IMR-90 (cell line): ENCODE measurements around the gene SOX8. TPM values are rescaled to one million over a fixed set of nuclear protein-coding genes. Genes with fewer than 3 reads are reported as not detected.

ENCODE experiments used
- ATAC-seq: fragments of 200-7000 bp; cut with Tn5 transposase; 2 replicates; pipeline ENCODE4 v1.9.1; 2020; ENCODE audit warnings: low read depth, mild to moderate bottlenecking, moderate library complexity
- BruUV-seq: library from RNA; stranded (reverse); fragments of 400-500 nt; replicated peaks from 2 replicates; lab custom pipeline; 2021; lab: Mats Ljungman, UMichigan
- CTCF ChIA-PET: fragments of 300-600 bp; formaldehyde crosslinking; extraction: SDS; loops from one replicate; lab custom pipeline; 2021; ENCODE audit warnings: antibody characterized with exemption; lab: Yijun Ruan, JAX
- POLR2A ChIA-PET: fragments of 300-600 bp; sonication (Branson Sonifier 250); formaldehyde crosslinking; loops from one replicate; lab custom pipeline; 2022; ENCODE audit warnings: antibody characterized with exemption; ENCODE audit not compliant: unreplicated experiment; lab: Charles Lee
- DNase-seq: peaks from one replicate; pipeline ENCODE4 v3.0.0; 2013
- H2AFZ ChIP-seq: replicated peaks from 2 replicates; pipeline ENCODE3; 2013; ENCODE audit warnings: low read length, mild to moderate bottlenecking; ENCODE audit not compliant: poor library complexity
- H2AK5ac ChIP-seq: 2 replicates; pipeline ENCODE4 v1.6.1; 2013; ENCODE audit warnings: low read depth, low read length, inconsistent platforms
- H2AK9ac ChIP-seq: replicated peaks from 2 replicates; pipeline ENCODE3; 2013; ENCODE audit warnings: mild to moderate bottlenecking, low read depth, low read length, moderate library complexity; ENCODE audit not compliant: poor library complexity
- H2BK120ac ChIP-seq: 2 replicates; pipeline ENCODE4 v1.6.1; 2013; ENCODE audit warnings: low read depth, low read length, inconsistent platforms
- H2BK15ac ChIP-seq: 3 replicates; pipeline ENCODE4 v1.6.1; 2013; ENCODE audit warnings: low read depth, low read length, inconsistent platforms
- H2BK20ac ChIP-seq: 2 replicates; pipeline ENCODE4 v1.6.1; 2013; ENCODE audit warnings: low read depth, mild to moderate bottlenecking, inconsistent platforms, low read length, moderate library complexity
- H2BK5ac ChIP-seq: 2 replicates; pipeline ENCODE4 v1.6.1; 2013; ENCODE audit warnings: mild to moderate bottlenecking, low read depth, low read length, inconsistent platforms; ENCODE audit not compliant: poor library complexity, severe bottlenecking
- H3K14ac ChIP-seq: replicated peaks from 2 replicates; pipeline ENCODE4 v1.6.1; 2013; ENCODE audit warnings: low read depth, low read length, inconsistent platforms
- H3K18ac ChIP-seq: 2 replicates; pipeline ENCODE4 v1.6.1; 2013; ENCODE audit warnings: low read depth, low read length, control low read depth
- H3K23ac ChIP-seq: 2 replicates; pipeline ENCODE4 v1.6.1; 2013; ENCODE audit warnings: low read depth, low read length, inconsistent platforms
- H3K27ac ChIP-seq: 2 replicates; pipeline ENCODE4 v1.5.1; 2013; ENCODE audit warnings: mild to moderate bottlenecking, control low read depth, low read length; ENCODE audit not compliant: insufficient read depth
- H3K27me3 ChIP-seq: 2 replicates; pipeline ENCODE4 v1.6.1; 2013; ENCODE audit warnings: low read length; ENCODE audit not compliant: control insufficient read depth, insufficient read depth
- H3K36me3 ChIP-seq: 2 replicates; pipeline ENCODE4 v1.6.1; 2013; ENCODE audit warnings: low read length, mixed read lengths; ENCODE audit not compliant: control insufficient read depth, insufficient read depth
- H3K4ac ChIP-seq: 2 replicates; pipeline ENCODE4 v1.6.1; 2013; ENCODE audit warnings: low read depth, low read length, inconsistent platforms
- H3K4me1 ChIP-seq: 2 replicates; pipeline ENCODE4 v1.6.1; 2013; ENCODE audit warnings: low read length, mixed read lengths; ENCODE audit not compliant: control insufficient read depth, insufficient read depth
- H3K4me2 ChIP-seq: 2 replicates; pipeline ENCODE4 v1.6.1; 2013; ENCODE audit warnings: low read depth, mild to moderate bottlenecking, control low read depth, low read length, moderate library complexity
- H3K4me3 ChIP-seq: 2 replicates; pipeline ENCODE4 v1.5.1; 2013; ENCODE audit warnings: low read depth, mild to moderate bottlenecking, control low read depth, low read length, moderate library complexity; ENCODE audit not compliant: insufficient read depth
- H3K56ac ChIP-seq: 2 replicates; pipeline ENCODE4 v1.6.1; 2013; ENCODE audit warnings: low read length, inconsistent platforms; ENCODE audit not compliant: insufficient read depth; ENCODE audit errors: extremely low read depth
- H3K79me1 ChIP-seq, 2 experiments: 2 replicates each; pipeline ENCODE4 v1.6.1; 2013; ENCODE audit warnings: low read length in 2 of 2, inconsistent platforms in 1 of 2, low read depth in 1 of 2
- H3K9ac ChIP-seq: 2 replicates; pipeline ENCODE4 v1.6.1; 2013; ENCODE audit warnings: low read depth, low read length, control low read depth
- H3K9me1 ChIP-seq: 2 replicates; pipeline ENCODE4 v1.6.1; 2013; ENCODE audit warnings: low read length, inconsistent platforms; ENCODE audit not compliant: insufficient read depth
- H3K9me3 ChIP-seq: 2 replicates; pipeline ENCODE4 v1.6.1; 2013; ENCODE audit warnings: low read length; ENCODE audit not compliant: control insufficient read depth, insufficient read depth
- H4K20me1 ChIP-seq: 2 replicates; pipeline ENCODE4 v1.6.1; 2013; ENCODE audit warnings: low read length, inconsistent platforms; ENCODE audit not compliant: insufficient read depth
- H4K5ac ChIP-seq: 2 replicates; pipeline ENCODE4 v1.6.1; 2013; ENCODE audit warnings: mild to moderate bottlenecking, low read depth, low read length, control low read depth
- H4K8ac ChIP-seq, 2 experiments: 2 replicates each; pipeline ENCODE4 v1.6.1; 2013; ENCODE audit warnings: low read depth in 2 of 2, low read length in 2 of 2, control low read depth in 1 of 2, inconsistent platforms in 1 of 2
- H4K91ac ChIP-seq: 2 replicates; pipeline ENCODE4 v1.6.1; 2013; ENCODE audit warnings: low read depth, low read length, inconsistent platforms; ENCODE audit not compliant: insufficient read depth
- WGBS, 2 experiments: methylation state at CpG; one replicate each; pipeline versions ENCODE4 v1.1.5 to v1.1.7; 2013; ENCODE audit warnings: missing lambda C conversion rate in 2 of 2; ENCODE audit not compliant: insufficient read length in 1 of 2; ENCODE audit errors: extremely low coverage in 2 of 2; 5-methylcytosine and 5-hydroxymethylcytosine counted together
- dilution Hi-C: fragments of 300-500 bp; cut with HindIII; formaldehyde crosslinking; loops from one replicate; pipeline ENCODE4 v1.14.3; 2018; ENCODE audit warnings: low sequenced_read_pairs; ENCODE audit not compliant: unreplicated experiment
- in situ Hi-C: fragments of 300-500 bp; cut with MboI; formaldehyde crosslinking; loops from 3 replicates; pipeline ENCODE4 v1.14.3; 2019; ENCODE audit warnings: low sequenced_read_pairs, inconsistent platforms, mixed read lengths
- intact Hi-C: fragments of 100-400 bp; cut with micrococcal nuclease; formaldehyde crosslinking; loops from 2 replicates; pipeline ENCODE4 v1.10.0; 2022
- polyA plus RNA-seq, 3 experiments: library from polyadenylated mRNA; depleted of rRNA; stranded (reverse); fragments of >200 nt; gene quantifications; 2 replicates each; pipeline ENCODE4 v1.2.3, GENCODE V29; 2012; ENCODE audit warnings: low replicate concordance in 1 of 3
- total RNA-seq: library from RNA; depleted of rRNA; stranded (reverse); fragments of >200 nt; gene quantifications from 2 replicates; pipeline ENCODE4 v1.2.3, GENCODE V29; 2012
- TF ChIP-seq, protein P1 (sequence below): fragments of 150-350 bp; IDR thresholded peaks from 2 replicates; pipeline ENCODE4 v1.6.1; 2016; ENCODE audit warnings: low read depth, mild to moderate bottlenecking, low read length, moderate library complexity, borderline replicate concordance

Gene SOX8
- total and polyA plus RNA-seq, 2 of the 4 experiments (the other 2 are of a cell fraction) = under 0.01 to 0.26 TPM

DNA sequence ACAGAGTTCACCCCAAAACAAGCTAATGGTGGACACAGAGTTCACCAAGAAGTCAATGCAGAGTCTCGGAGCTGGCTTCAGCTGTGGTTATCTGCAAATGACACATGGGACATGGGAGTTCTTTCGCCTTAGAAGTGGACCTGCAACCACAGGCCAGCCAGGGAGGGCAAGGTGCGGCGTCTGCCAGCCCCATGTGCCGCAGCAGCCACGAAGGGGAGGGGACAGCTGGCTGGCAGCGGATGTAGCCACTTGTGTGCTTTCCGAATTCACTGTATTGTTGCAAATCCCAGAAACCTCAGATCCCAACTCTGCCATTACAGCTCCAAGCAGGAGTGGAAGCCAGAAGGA is 35.5 kb upstream of the SOX8 start:
- Histone ChIP-seq H3K9me3 (peaks cover 7% of the 10 kb centered on the region), H4K5ac (no peak overlapping the region), H3K14ac (no peak overlapping the region), H3K4ac (no peak overlapping the region), H2BK120ac (no peak overlapping the region), H3K27ac (no peak overlapping the region), H2AFZ (no peak overlapping the region), H3K4me2 (0 out of 2 replicates have a peak overlapping the region, but pooled peaks have one; percentile 10), H4K91ac (no peak overlapping the region), H3K56ac (no peak overlapping the region), H4K8ac (no peak overlapping the region), H3K23ac (no peak overlapping the region), H3K9ac (no peak overlapping the region), H4K20me1 (peaks cover 4% of the 10 kb centered on the region), H2BK5ac (no peak overlapping the region), H3K9me1 (no peaks in the 10 kb centered on the region), H3K27me3 (no peaks in the 10 kb centered on the region), H3K36me3 (no peaks in the 10 kb centered on the region), H3K79me1 (no peaks in the 10 kb centered on the region; a peak in 2 of 4 replicates), H2BK20ac (no peak overlapping the region), H3K4me1 (peaks cover 7% of the 10 kb centered on the region; the same call in 1 of the 2 replicates), H2BK15ac (no peak overlapping the region), H3K18ac (no peak overlapping the region), H2AK9ac (no peak overlapping the region), H3K4me3 (no peak overlapping the region), H2AK5ac (no peak overlapping the region)
- ChIA-PET POLR2A (no interaction called here), CTCF (interaction anchor here (1.2 kb wide), 1 partner anchor 9 kb away, joined by 3 read pairs; no protein-coding TSS in a partner anchor)
- ATAC-seq = peak; percentile 48; the same call in 1 of the 2 replicates
- no TSS peak for BruUV-seq
- WGBS, 2 experiments = 80% methylated on average over 1 of the region's 8 CpGs; no CpG with 5 or more reads in 1 of the 2 experiments
- intact Hi-C loops (loop anchor here (10.0 kb wide), 1 partner anchor 81 kb away; no protein-coding TSS in a partner anchor), dilution Hi-C loops (no loop called here), in situ Hi-C loops (no loop called here)
- peak; percentile 15 for DNase-seq
- TF ChIP-seq, protein P1, sequence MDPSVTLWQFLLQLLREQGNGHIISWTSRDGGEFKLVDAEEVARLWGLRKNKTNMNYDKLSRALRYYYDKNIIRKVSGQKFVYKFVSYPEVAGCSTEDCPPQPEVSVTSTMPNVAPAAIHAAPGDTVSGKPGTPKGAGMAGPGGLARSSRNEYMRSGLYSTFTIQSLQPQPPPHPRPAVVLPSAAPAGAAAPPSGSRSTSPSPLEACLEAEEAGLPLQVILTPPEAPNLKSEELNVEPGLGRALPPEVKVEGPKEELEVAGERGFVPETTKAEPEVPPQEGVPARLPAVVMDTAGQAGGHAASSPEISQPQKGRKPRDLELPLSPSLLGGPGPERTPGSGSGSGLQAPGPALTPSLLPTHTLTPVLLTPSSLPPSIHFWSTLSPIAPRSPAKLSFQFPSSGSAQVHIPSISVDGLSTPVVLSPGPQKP = no peak
